Right lobe of liver (tissue), 6 donors: ENCODE results near the gene PSG6. TPM values are rescaled to one million over a fixed set of nuclear protein-coding genes. Genes with fewer than 3 reads are reported as not detected.
"Not testable (repeated sequence)": the region's sequence is repeated elsewhere in the genome, so short reads cannot be mapped to it uniquely, and the experiment has no call there.

Source experiments
- ATAC-seq, 4 donors: fragments of 200-7000 bp; cut with Tn5 transposase; one replicate each; pipeline ENCODE4 v1.9.1; 2020; ENCODE audit warnings: mild to moderate bottlenecking in 4 of 4, moderate library complexity in 4 of 4
- DNase-seq, 3 donors: peaks; one replicate each; pipeline ENCODE4 v3.0.0-alpha.2; 2020
- H3K27ac ChIP-seq, 3 donors: fragments of 200-600 bp; one replicate each; pipeline ENCODE4 v1.8.0; 2022
- H3K27me3 ChIP-seq, 2 donors: fragments of 200-600 bp; one replicate each; pipeline ENCODE4 v1.8.0; 2022
- H3K36me3 ChIP-seq, 4 donors: fragments of 200-600 bp; sonication (generic) in 1 of 4; one replicate each; pipeline versions ENCODE4 v1.5.1 to v1.8.0; 2017 to 2022; ENCODE audit warnings: control low read depth in 1 of 4
- H3K4me1 ChIP-seq, 4 donors: fragments of 200-600 bp; sonication (generic) in 1 of 4; one replicate each; pipeline versions ENCODE4 v1.5.1 to v1.8.0; 2017 to 2022; ENCODE audit warnings: control low read depth in 1 of 4
- H3K4me3 ChIP-seq, 3 donors: fragments of 200-600 bp; one replicate each; pipeline ENCODE4 v1.8.0; 2022
- H3K9me3 ChIP-seq, 4 donors: fragments of 200-600 bp; sonication (generic) in 1 of 4; one replicate each; pipeline versions ENCODE4 v1.5.1 to v1.8.0; 2017 to 2022; ENCODE audit warnings: control low read depth in 1 of 4
- POLR2A ChIP-seq: fragments of 450-650 bp; IDR thresholded peaks from one replicate; pipeline ENCODE4 v1.6.1; 2017; ENCODE audit warnings: antibody characterized with exemption, mild to moderate bottlenecking
- WGBS: methylation state at CpG from one replicate; pipeline ENCODE4 v1.1.6; 2018; ENCODE audit warnings: low coverage, low lambda C conversion rate; ENCODE audit not compliant: insufficient coverage; ENCODE audit errors: missing lambda C conversion rate; 5-methylcytosine and 5-hydroxymethylcytosine counted together
- intact Hi-C, 2 donors: fragments of 100-400 bp; cut with DNase I; formaldehyde crosslinking; loops; one replicate each; pipeline versions ENCODE4 v1.11.2 to v1.14.1; 2022
- long read RNA-seq: library from polyadenylated mRNA; unstranded; transcript quantifications from one replicate; pipeline ENCODE4 v2.0.0, GENCODE V29; 2019
- total RNA-seq, 6 experiments: library from RNA; depleted of rRNA in 2 of 6; stranded (reverse); fragments of >200 nt in 2 of 6; fragmentation: NEBNext Ultra II Directional in 3 of 6; extraction: Animal tissue kit (Norgen Biotek cat#: 25700) in 3 of 6; gene quantifications; one replicate each; pipeline versions ENCODE4 v1.1.0 to v1.2.4, GENCODE V29; 2016 to 2023
- TF ChIP-seq, protein P1 (sequence below), 4 donors: fragments of 200-600 bp in 3 of 4; fragments of 450-650 bp in 1 of 4; IDR thresholded peaks; one replicate each; pipeline versions ENCODE4 v1.5.1 to v1.8.0; 2016 to 2022; ENCODE audit warnings: antibody characterized with exemption in 4 of 4, mild to moderate bottlenecking in 2 of 4
- donor health status: DM: no; HTN: yes; CAD: no.
- donor health status: DM: no; HTN: no; CAD: no.
- donor health status: DM: no; HTN: no; CAD: no.
- donor health status: DM: no; HTN: yes; CAD: no.
- donor health status: DM: no; HTN: yes; CAD: no.

The PSG6 gene
- not detected for total RNA-seq
- long read RNA-seq = 0 reads

DNA sequence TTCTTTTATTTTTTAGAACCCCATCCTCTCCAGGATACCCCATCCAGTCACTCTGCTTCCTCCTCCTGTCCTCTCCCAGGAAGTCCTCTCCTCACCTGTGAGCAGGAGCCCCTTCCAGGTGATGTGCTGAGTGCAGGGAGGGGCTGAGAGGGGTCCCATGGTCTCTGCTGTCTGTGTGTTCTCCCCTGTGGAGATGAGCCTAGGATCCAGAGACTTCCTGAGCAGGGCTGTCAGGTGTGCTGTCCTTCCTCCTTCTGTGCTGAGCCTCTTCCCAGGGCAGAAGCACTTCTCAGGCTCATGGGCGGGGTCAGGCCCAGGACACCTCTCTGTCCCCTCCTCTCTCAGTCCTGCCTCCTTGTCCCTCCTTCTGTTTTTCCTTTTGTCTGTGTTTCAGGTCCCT lies at the start of gene PSG6:
Gene PSG6, minus strand, starts transcription at position 261 of the 400 bp plus-strand sequence. Its CDS starts 102 bp downstream, at position 159.
- H3K27ac ChIP-seq, ATAC-seq: not testable (repeated sequence)
- no CpG with 5 or more reads among the region's 1 CpG for WGBS

GRCh38 chr19:42965176-42965575 lies 47.5 kb upstream of the PSG6 start:
- H3K27ac ChIP-seq = no peak overlapping the region
- H3K9me3 ChIP-seq = no peaks in the 10 kb centered on the region
- DNase-seq (no peak), ATAC-seq (no peak)
- TF ChIP-seq, protein P1, sequence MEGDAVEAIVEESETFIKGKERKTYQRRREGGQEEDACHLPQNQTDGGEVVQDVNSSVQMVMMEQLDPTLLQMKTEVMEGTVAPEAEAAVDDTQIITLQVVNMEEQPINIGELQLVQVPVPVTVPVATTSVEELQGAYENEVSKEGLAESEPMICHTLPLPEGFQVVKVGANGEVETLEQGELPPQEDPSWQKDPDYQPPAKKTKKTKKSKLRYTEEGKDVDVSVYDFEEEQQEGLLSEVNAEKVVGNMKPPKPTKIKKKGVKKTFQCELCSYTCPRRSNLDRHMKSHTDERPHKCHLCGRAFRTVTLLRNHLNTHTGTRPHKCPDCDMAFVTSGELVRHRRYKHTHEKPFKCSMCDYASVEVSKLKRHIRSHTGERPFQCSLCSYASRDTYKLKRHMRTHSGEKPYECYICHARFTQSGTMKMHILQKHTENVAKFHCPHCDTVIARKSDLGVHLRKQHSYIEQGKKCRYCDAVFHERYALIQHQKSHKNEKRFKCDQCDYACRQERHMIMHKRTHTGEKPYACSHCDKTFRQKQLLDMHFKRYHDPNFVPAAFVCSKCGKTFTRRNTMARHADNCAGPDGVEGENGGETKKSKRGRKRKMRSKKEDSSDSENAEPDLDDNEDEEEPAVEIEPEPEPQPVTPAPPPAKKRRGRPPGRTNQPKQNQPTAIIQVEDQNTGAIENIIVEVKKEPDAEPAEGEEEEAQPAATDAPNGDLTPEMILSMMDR (IDR thresholded peaks at IDR 0.05) = no peak
- no peak for TF ChIP-seq POLR2A
- H3K27me3 ChIP-seq = no peaks in the 10 kb centered on the region
- H3K36me3 ChIP-seq = no peaks in the 10 kb centered on the region
- intact Hi-C loops = no loop called here
- H3K4me3 ChIP-seq = no peak overlapping the region
- H3K4me1 ChIP-seq = no peaks in the 10 kb centered on the region
- WGBS = 76% methylated on average over 2 of the region's 2 CpGs

More for the DNA sequence above, at the start of gene PSG6:
- intact Hi-C loops, H3K9me3 ChIP-seq, H3K4me3 ChIP-seq, H3K27me3 ChIP-seq, H3K4me1 ChIP-seq, H3K36me3 ChIP-seq, DNase-seq: not testable (repeated sequence)

GRCh38 chr19:42961119-42961518 lies 43.4 kb upstream of the PSG6 start:
- H3K4me1 ChIP-seq = no peaks in the 10 kb centered on the region
- DNase-seq (no peak), ATAC-seq (no peak)
- H3K9me3 ChIP-seq = no peaks in the 10 kb centered on the region
- H3K36me3 ChIP-seq = no peaks in the 10 kb centered on the region
- no peak overlapping the region for H3K27ac ChIP-seq
- TF ChIP-seq, protein P1 (IDR thresholded peaks at IDR 0.05) = no peak
- TF ChIP-seq POLR2A = no peak
- intact Hi-C loops = no loop called here
- no peak overlapping the region for H3K4me3 ChIP-seq
- WGBS = 68% methylated on average over 6 of the region's 6 CpGs
- H3K27me3 ChIP-seq = no peaks in the 10 kb centered on the region

GRCh38 chr19:42952126-42952525 lies 34.4 kb upstream of the PSG6 start:
- H3K27me3 ChIP-seq, H3K9me3 ChIP-seq, H3K36me3 ChIP-seq, H3K4me3 ChIP-seq, intact Hi-C loops, H3K4me1 ChIP-seq, H3K27ac ChIP-seq, DNase-seq, ATAC-seq: not testable (repeated sequence)
- 51% methylated on average over 3 of the region's 4 CpGs for WGBS

DNA sequence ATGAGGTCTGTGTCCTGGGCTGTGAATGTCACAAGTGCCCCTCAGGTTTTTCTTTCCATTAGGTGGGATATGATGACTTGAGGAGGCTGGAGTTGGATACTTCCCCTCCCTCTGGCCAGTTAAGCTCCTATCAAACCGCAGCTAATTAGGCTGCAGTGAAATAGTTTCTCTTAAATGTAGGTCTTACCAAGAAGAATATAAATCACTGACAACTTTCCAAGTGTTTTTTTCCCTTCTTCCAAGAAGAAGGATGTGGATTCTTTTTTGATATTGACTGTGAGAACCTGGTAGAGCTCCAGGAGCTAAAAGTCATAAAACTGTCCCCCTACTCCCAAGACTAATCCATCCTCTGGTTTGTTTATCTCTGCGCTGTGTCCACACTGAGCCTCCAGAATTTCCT lies 33.8 kb upstream of the PSG6 start:
- H3K4me1 ChIP-seq, intact Hi-C loops, H3K9me3 ChIP-seq, H3K27ac ChIP-seq, DNase-seq, H3K4me3 ChIP-seq, ATAC-seq, H3K27me3 ChIP-seq, H3K36me3 ChIP-seq: not testable (repeated sequence)
- whole genome bisulfite sequencing = 78% methylated on average over 2 of the region's 2 CpGs

DNA sequence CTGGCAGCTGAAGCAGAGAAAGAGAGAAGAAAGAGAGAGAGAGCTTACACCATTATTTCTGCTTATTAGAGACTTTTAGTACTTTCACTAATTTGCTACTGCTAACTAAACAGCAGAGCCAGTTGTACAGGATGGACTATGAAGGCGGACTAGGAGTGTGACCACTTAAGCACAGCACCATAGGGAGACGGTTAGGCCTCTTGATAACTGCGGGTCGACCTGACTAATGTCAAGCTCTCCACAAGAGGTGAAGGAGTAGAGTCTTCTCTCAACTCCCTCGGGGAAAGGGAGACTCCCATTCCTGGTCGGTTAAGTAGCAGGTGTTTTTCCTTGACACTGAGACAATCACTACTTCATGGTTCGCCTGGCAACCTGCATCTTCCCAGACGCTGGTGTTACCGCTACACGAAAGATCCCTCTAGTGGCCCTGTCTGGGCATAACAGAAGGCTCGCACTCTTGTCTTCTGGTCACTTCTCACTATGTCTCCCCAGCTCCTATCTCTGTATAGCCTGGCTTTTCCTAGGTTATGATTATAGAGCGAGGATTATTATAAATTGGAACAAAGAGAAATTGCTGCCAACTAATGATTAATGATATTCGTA lies 24.6 kb upstream of the PSG6 start:
- intact Hi-C loops = no loop called here
- no peak for DNase-seq
- no peaks in the 10 kb centered on the region for H3K9me3 ChIP-seq
- no peaks in the 10 kb centered on the region for H3K36me3 ChIP-seq
- no peaks in the 10 kb centered on the region for H3K27me3 ChIP-seq
- H3K4me1 ChIP-seq = no peaks in the 10 kb centered on the region
- WGBS = 26% methylated on average over 9 of the region's 13 CpGs
- TF ChIP-seq POLR2A = no peak
- TF ChIP-seq, protein P1 (IDR thresholded peaks at IDR 0.05) = peak in 2 of 4 donors; percentile 20 to 40
- H3K4me3 ChIP-seq = no peak overlapping the region
- no peak overlapping the region for H3K27ac ChIP-seq
- no peak for ATAC-seq

GRCh38 chr19:42937107-42937506 lies 19.4 kb upstream of the PSG6 start, which contains the start of gene PSG7:
PSG7 (minus strand) TSS chr19:42937207; CDS start chr19:42937076, 131 bp downstream.
- H3K36me3 ChIP-seq, H3K27ac ChIP-seq, H3K4me1 ChIP-seq, DNase-seq, H3K4me3 ChIP-seq, ATAC-seq, H3K9me3 ChIP-seq, intact Hi-C loops, H3K27me3 ChIP-seq: not testable (repeated sequence)
- WGBS = 39% methylated on average over 2 of the region's 3 CpGs

DNA sequence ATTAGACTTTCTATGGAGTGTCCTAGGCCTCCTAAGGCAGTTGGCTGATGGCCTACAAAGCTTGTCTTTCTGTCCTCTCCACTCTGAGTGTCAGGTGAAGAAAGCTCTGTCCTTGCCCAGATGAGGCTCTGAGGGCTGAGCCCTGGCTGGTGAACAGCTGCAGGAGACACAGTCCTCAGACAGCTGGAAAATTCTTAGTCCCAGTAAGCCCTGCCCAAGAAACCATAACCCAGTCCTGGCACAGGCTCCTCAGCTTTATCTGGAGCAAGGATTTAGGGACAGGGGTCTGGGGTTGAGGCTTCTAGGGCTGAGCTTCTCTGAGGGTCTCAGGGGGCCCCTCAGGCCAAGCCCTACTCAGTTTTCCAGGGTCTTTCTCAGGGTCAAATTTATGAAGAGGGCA lies 17.0 kb upstream of the PSG6 start:
- DNase-seq, H3K4me1 ChIP-seq, H3K9me3 ChIP-seq, intact Hi-C loops, ATAC-seq, H3K27ac ChIP-seq, H3K4me3 ChIP-seq, H3K36me3 ChIP-seq, H3K27me3 ChIP-seq: not testable (repeated sequence)

GRCh38 chr19:42934183-42934582 lies 16.5 kb upstream of the PSG6 start:
- DNase-seq, H3K27ac ChIP-seq, intact Hi-C loops, H3K9me3 ChIP-seq, ATAC-seq, H3K36me3 ChIP-seq, H3K4me3 ChIP-seq, H3K4me1 ChIP-seq, H3K27me3 ChIP-seq: not testable (repeated sequence)
